ENCODE data around the gene SHISA9. TPM values are rescaled to one million over a fixed set of nuclear protein-coding genes. Genes with fewer than 3 reads are reported as not detected.

Gene SHISA9
- total RNA-seq, 2 experiments from 2014 or later = not detected

DNA sequence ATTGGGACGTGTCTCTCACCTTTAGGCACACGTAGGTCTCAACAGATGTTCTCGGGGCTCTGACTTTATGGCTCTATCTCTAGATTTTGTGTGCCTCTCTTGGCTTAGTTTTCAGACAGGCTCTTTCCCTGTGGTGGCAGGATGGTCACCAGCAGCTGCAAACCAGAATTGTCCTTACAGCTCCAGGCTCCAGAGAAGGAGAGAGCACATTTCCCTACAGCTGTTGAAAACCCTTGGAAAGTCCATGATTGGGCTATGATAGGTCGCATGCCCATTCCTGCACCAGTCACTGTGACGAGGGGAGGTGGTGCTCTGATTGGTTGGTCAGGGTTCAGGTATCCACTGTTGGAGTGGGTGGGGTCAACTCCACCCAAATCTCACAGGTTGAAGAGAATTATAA is 41.5 kb downstream of the SHISA9 start:
- CTCF ChIA-PET = no interaction called here

DNA sequence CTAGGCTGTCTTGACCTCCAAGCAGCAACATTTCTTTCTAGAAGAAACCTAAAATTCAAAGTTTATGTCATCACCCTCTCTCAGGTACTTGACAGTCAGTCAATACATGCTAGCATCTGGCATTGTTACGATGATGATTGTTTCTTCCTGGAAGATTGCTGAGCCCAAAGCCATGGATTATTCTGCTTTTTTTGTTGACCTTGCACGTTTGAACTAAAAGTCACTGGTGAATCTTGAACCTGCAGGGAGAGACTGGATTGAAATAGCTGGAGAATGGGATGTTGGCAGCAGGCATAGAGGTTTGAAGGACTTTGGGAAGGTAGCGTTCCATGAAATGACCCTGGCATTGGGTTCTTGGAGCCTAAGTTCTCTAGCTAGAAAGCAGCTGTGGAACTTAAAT is 42.9 kb downstream of the SHISA9 start:
- ChIA-PET POLR2A (no interaction called here), CTCF (no interaction called here)

More for the DNA sequence above, 41.5 kb downstream of the SHISA9 start:
- POLR2A ChIA-PET = no interaction called here

GRCh38 chr16:12951392-12951791 is 50.0 kb downstream of the SHISA9 start:
- CTCF ChIA-PET = no interaction called here
- POLR2A ChIA-PET = no interaction called here

- ChIA-PET CTCF (no interaction called here), POLR2A (no interaction called here)
These were observed 50.6 kb downstream of the SHISA9 start for GRCh38 chr16:12951976-12952375.

- CTCF ChIA-PET = no interaction called here
- POLR2A ChIA-PET = no interaction called here
These were observed 57.0 kb downstream of the SHISA9 start for GRCh38 chr16:12958366-12958765.

- ChIA-PET CTCF (no interaction called here), POLR2A (no interaction called here)
These were observed 57.7 kb downstream of the SHISA9 start for GRCh38 chr16:12959072-12959471.

DNA sequence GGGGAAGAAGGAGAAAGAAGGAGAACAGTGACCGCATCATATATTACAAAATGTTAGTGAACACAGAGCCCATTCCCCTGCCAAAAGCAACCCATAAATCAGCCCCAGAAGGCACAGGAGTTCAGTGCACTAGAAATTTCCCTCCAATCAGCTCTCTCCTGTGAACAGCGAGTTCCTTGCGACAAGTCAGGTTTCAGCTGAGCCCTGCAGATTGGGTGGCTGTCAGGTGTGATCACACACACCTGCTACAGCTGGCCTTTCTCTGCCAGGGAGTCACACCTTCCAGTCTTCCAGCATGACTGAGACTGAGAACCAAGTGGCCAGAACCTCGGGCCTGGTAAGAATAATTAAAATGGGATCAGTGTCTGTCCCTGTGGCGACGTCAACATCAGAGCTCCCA is 60.2 kb downstream of the SHISA9 start:
- ChIA-PET CTCF (no interaction called here), POLR2A (no interaction called here)

DNA sequence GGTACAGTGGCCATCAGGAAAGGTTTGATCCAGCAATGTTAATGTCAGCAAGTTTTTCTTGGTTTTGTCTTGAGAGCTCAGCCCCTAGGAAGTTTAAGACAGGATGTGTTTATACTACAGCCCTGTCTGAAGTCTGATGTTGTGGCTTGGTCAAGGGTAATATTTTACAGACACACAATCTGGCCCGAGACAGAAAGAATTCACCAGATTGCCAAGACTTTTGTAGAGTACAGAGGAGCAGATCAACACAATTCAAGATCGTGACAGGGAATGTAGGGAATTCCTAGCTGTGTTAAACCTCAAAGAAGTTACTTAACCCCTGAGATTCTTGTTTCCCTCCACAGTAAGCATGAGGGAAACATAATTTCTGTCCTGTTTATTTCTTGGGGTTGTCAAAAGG is 63.1 kb downstream of the SHISA9 start:
- ChIA-PET CTCF (no interaction called here), POLR2A (no interaction called here)

DNA sequence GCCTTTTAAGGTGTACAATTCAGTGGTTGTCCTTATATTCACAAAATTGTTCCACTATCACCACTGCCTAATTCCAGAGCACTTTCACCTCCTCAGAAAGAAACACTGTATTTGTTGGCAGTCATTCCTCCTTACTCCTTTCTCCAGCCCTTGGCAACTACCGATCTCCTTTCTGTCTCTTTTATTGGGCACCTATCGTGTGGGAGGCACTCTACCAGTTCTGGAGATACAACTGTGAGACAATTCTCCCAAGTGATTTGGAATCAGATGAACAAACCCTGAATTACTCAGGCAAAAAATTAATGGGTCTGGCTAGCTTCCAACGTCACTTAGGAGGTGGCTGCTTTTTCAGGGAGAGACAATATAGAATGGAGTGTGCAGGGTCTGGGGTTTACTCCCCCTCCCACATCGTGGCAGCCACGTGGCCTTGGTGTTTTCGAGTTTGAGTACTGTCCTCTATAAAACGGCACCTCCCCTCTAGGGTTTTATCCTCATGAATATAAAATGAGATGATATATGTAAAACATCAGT is 63.9 kb downstream of the SHISA9 start:
- ChIA-PET POLR2A (no interaction called here), CTCF (no interaction called here)

- ChIA-PET CTCF (no interaction called here), POLR2A (no interaction called here)
These were observed 69.8 kb downstream of the SHISA9 start for GRCh38 chr16:12971241-12971640.

DNA sequence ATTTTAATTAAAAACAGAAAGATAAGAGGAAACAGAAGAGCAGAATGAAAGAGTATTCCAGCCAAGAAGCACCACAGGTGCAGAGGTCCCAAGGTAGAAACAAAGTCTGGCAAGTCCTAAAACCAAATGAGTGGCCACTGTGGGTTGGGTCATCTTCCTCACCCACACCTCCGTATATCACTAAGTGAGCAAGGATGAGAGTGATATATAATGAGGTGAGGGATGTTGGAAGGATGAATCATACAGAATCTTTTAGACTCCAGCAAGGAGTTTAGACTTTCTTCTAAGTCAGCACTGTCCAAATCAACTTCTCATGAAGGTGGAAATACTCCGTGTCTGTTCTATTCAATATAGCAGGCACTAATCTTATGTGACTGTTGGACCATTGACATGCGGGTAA is 70.8 kb downstream of the SHISA9 start:
- ChIA-PET CTCF (no interaction called here), POLR2A (no interaction called here)

GRCh38 chr16:12975766-12976165 is 74.4 kb downstream of the SHISA9 start:
- ChIA-PET POLR2A (no interaction called here), CTCF (no interaction called here)

- POLR2A ChIA-PET = no interaction called here
- CTCF ChIA-PET = no interaction called here
These were observed 75.1 kb downstream of the SHISA9 start for GRCh38 chr16:12976496-12976895.

- POLR2A ChIA-PET = no interaction called here
- CTCF ChIA-PET = no interaction called here
These were observed 75.5 kb downstream of the SHISA9 start for GRCh38 chr16:12976936-12977335.

DNA sequence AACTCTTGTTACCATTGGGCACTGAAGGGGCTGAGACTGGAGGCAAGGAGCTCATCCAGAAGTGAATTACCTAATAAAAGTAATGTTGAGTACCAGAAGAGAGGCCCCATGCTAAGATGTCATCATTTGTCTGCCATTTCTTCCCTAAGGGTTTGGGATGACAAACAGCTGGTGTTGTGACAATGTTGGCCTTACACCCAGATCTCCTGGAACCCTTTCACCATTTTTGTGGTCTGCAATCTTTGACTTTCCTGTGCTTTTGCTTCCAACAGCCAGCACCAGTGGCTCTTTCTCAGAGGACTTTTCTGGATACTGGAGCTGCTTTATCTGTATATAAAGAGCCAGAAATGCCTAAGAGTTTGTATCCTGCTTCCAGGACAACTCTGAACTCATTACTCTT is 84.1 kb downstream of the SHISA9 start:
- POLR2A ChIA-PET = no interaction called here
- CTCF ChIA-PET = no interaction called here

DNA sequence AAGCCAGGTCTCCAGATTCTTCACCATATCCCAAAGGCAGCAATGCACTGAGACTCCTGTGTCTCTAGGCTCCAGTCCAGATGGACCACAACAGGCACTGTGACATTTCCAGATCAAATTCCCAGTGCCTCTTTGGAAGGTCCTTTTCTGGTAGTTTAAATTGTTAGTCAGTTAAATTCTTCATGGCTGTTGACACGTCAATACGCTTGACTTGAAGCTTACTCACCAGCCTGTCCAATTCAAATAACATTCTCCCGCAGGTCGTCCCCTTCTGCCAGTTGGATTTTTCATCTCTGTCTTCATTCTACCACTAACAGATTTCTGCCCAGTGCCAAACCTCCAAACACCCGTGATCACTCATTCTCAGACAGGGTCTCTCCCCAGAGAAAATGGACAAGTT is 86.7 kb downstream of the SHISA9 start:
- CTCF ChIA-PET = no interaction called here
- POLR2A ChIA-PET = no interaction called here

GRCh38 chr16:12992066-12992465 is 90.7 kb downstream of the SHISA9 start:
- CTCF ChIA-PET = no interaction called here
- POLR2A ChIA-PET = no interaction called here

DNA sequence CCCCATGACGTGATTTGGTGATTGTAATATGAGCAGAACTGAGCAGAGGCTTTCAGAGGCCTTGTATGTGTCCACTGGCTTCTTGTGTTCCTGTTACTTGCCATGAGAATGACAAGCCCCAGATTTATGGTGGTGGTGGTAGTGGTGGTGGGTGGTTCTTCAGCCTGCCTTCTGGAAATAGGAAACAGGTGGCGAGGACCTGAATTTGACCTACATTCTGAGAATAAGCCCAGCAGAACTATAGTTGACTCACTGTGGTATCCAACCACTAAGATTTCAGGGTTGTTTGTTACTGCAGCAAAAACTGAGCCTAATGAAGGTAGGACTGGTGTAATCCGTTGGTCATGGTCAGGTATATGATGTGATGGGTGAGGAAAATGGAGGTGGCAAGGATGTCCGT is 93.0 kb downstream of the SHISA9 start:
- POLR2A ChIA-PET = no interaction called here
- CTCF ChIA-PET = no interaction called here

GRCh38 chr16:12995721-12996372 is 94.4 kb downstream of the SHISA9 start:
- POLR2A ChIA-PET = no interaction called here

GRCh38 chr16:12998361-12999085 is 97.1 kb downstream of the SHISA9 start:
- ChIA-PET POLR2A (no interaction called here), CTCF (no interaction called here)

More at GRCh38 chr16:12995721-12996372, 94.4 kb downstream of the SHISA9 start:
- CTCF ChIA-PET = no interaction called here

- ChIA-PET POLR2A (no interaction called here), CTCF (no interaction called here)
These were observed 98.0 kb downstream of the SHISA9 start for GRCh38 chr16:12999368-12999767.

DNA sequence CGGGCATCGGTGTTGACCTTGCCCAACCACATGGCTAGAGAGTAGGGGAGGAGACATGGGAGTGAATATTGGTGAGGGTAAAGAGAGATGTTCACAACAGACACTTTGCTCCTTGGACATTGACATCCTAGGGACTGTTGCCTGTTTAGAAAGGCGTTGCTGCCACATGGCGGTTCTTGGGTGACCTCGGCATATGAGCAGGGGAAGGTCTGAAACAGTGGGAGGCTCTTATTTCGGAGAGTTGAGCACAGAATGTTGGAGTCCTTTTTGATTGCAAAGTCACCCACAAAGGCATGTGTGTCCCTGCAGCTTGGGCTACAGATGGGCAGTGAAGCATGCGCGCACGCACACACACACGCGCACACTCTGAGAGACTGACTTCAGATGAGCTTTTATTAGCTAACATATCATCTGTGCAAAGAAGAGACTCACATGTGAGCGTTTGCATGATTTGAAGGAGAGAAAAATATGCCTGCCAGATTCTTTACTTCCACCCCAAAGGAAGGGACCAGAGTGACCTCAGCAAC is 104.4 kb downstream of the SHISA9 start:
- CTCF ChIA-PET = no interaction called here
- POLR2A ChIA-PET = no interaction called here
